ENCODE measurements around the gene CYSTM1. TPM values are rescaled to one million over a fixed set of nuclear protein-coding genes. Genes with fewer than 3 reads are reported as not detected.
A peak's percentile ranks its signal among the peaks of the same experiment; 100 is the strongest.

Gene CYSTM1
- total RNA-seq, 1 donor from 2014 or later: 19.7 TPM

- DNase-seq (ENCODE audit: low read depth, low spot score): no peak
These were observed 57.7 kb downstream of the CYSTM1 start for GRCh38 chr5:140232731-140233130.

- DNase-seq (ENCODE audit: low read depth, low spot score): no peak
These were observed 59.5 kb downstream of the CYSTM1 start for GRCh38 chr5:140234377-140234989.

DNA sequence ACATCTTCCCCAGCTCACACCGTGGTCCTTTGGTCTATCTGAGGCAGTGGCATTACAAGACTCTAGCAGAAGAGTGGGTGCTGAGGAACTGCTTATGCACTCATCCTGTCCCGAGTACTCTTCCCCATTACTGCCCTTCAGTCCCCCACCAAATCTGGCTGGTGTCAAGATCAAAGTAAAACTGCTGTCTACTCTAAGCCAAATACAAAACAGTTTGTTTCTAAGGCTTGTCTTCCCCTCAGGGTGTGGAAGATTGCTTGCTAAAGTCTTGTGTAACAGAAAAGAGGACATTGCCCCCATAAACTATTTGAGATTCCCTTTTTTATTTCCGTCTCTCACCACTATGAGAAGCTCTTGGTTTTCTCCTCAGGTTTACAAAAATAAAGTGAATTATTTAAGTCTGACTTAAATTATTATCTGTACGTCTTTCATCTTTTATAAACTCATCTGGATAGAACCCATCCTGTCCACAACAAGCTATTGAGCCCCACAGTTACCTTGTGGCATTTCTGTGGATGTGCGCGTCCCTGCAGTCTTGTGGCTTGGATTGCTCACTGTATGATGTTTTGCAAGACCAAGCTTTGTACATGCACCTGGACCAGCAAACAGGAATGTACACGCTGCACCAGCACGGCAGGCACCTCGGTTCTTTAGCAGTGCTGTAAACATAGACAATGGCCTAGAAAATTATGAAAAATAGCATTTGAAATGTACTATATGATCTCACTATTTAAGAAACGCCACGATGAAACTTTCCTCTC lies 61.0 kb downstream of the CYSTM1 start:
- no peak for DNase-seq (ENCODE audit: low read depth, low spot score)

DNA sequence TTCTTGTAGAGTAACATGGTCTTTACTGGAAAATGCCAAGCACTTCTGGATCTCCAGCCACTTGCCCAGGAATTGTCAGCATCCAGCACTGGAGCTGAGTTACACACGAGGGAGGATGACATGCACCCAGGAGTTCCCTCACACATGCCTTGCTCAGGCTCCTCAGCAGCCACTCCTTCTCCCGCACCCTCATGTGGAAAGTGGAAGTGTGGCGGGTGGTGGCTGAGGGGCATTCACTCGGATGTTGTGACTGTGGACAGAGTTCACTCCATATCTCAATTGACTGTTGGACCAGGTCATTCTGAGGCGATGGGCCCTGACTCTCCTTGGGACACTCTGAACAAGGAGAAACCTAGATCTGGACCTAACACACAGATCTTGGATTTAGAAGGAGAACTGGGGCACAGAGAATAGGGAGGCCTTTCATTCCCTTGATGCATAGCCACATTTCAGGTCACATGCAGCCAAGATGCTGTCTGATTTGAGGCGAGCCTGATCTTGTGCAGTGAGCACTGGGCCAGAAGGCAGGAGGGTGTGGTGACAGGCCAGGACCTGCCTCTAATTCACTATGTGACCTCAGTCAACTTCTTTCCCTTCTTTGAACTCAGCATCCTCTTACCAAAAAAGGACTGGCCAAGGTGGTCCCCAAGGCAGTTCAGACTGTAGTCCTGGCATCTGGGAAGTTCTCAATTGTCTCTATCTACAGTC lies 62.1 kb downstream of the CYSTM1 start:
- DNase-seq (ENCODE audit: low read depth, low spot score): no peak

DNA sequence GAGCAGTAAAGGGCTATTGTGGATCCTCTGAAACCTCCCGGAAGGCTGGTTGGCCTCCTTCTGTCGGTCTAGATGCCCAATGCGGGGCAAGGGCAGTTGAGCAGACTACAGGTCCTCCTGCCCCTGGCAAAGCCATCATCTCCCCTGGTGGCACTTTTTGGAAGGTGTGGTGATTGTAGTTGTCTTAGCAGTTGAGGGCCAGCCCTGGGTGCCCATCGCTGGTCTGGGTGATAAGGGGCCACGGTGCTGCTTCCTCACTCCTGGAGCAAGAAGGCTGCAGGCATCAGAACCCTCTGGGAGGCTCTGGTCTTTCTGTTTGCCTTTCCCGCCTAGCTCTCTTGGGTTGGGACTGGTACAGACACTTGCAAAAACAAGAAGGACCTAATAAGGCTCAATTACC lies 63.8 kb downstream of the CYSTM1 start:
- DNase-seq (ENCODE audit: low read depth, low spot score): no peak

DNA sequence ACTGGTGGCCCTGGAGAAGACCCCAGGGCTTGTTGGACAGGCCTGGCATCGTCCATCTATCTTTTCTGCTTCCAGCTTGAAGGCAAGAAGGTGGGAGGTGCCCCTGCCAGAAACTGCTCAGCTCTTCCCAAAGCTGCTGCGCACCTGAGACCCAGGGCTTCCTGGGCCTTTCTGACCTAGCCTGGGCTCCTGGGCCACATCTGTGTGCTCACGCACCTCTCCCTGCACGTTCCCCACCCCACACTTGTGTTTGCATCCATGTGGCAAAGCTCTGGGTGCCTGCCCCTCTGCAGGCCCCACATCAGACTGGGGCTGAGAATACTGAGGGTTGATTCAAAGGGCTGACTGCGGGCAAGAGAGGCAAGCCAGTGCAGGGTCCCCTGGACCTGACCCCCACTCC lies 64.5 kb downstream of the CYSTM1 start:
- no peak for DNase-seq (ENCODE audit: low read depth, low spot score)

DNA sequence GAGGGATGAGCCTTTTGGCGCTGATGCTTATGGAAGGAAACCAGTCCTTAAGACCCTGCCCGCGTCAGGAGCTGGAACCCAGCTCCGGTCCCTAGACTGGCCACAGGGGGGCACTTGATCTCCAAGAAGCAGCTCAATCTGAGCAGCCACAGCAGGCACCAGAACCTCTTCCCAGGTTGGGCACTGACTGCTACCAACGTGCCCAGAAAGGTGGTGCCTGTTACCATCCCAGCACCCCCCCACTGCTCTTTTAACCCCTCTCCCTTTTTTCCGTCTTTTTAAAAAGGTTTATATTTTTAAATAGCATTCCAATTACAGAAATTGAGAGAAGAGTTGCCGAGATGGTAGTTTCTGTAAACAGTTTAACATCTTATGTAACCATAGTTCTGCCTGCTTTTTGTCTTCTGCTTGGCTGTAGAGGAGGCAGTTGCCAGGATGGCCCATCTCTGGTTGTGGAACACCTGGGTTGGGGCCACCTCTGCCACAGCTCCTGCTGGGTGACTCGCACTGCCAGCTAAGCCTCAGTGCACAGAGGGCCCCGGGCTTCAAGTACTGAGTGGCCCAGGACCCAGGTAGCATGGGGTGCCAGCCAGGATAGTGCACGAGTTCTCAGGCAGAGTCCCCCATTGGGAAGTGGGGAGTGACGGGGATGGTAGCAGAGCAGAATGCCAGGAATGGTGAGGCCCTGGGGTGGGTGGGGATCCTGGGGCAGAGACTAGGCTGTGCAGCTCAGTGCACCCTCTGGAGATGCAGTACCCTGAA lies 65.1 kb downstream of the CYSTM1 start:
- no peak for DNase-seq (ENCODE audit: low read depth, low spot score)

DNA sequence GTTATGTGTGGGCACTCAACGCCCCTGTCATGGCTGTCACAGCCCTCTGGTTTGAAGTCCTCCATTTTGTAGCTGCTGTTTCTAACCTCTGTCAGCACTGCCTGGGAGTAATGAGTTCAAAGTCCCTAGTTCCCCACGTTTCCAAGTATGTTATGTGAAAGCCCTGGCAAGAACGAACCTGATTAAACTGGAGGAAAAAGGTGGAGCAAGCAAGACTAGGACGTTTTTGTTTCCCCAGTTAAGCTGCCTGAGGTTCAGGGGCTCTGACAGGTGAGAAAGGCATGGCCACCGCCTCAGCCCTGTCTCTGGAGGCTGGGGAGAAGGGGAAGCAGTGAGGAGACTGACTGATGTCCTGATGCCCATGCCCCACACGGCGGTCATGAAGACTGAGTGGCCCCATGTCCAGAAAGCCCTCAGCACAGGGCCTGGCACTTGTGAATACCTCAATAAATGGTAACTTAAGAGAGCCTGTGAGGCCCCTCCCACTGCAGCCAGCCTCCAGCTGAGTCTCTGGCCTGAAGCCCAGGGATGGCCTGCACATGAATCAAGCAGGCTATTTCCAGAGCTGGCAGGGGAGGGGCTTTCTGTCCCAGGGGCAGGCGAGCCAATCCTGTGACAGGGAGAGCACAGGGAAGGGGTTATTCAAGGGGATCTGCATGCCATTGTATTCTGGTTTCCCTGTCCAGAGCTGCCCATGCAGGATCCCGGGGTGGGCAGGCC lies 66.2 kb downstream of the CYSTM1 start:
- DNase-seq (ENCODE audit: low read depth, low spot score): peak; percentile 74

DNA sequence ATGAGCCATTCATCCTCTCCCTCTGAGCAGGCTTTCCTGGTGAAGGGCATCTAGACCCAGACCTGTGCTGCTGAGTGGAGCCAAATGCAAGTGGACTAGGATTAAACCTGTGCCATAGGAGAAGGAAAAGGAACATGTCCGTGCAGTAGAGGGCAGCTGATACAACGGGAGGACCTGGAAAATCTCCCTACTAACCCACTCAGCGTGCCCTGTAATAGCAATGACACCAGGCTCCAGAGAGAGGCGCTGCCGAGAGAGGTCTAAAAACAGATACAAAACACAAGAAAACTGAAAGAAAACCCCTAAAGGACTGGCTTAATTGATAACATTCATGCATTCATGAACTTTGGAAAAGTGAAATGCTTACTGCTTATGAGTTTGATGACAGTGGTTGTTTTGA lies 67.1 kb downstream of the CYSTM1 start:
- no peak for DNase-seq (ENCODE audit: low read depth, low spot score)

DNA sequence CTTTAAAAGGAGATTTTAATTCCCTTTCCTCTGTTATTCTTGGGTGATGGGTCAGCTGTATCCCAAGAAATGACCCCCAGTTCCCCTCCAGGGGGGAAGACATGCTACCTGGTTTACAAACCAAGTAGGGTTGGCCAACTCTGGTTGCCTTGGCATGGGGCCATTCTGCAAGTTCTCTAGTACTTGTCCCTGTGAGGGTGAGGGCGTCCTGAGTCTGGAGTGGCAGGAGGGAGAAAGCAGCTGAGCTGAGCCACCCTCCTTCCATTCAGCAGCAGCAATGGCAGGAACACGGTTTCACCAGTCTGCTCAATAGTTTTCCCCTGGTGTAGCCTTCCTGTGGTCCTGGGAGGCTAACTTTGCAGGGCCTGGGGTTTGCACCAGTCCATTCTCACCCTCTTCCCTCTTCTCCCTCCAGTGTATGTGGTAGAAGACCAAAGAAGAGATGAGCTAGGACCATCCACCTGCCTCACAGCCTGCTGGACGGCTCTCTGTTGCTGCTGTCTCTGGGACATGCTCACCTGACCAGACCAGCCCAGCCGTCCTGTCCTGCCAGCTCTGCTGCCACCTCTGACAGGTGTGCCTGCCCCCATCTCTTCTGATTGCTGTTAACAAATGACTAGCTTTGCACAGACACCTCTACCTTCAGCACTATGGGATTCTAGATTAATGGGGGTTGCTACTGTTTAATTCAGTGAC lies 68.0 kb downstream of the CYSTM1 start:
- DNase-seq (ENCODE audit: low read depth, low spot score): no peak

GRCh38 chr5:140243706-140244250 lies 68.8 kb downstream of the CYSTM1 start:
- no peak for DNase-seq (ENCODE audit: low read depth, low spot score)

GRCh38 chr5:140244525-140245025 lies 69.6 kb downstream of the CYSTM1 start:
- peak; percentile 79 for DNase-seq (ENCODE audit: low read depth, low spot score)

DNA sequence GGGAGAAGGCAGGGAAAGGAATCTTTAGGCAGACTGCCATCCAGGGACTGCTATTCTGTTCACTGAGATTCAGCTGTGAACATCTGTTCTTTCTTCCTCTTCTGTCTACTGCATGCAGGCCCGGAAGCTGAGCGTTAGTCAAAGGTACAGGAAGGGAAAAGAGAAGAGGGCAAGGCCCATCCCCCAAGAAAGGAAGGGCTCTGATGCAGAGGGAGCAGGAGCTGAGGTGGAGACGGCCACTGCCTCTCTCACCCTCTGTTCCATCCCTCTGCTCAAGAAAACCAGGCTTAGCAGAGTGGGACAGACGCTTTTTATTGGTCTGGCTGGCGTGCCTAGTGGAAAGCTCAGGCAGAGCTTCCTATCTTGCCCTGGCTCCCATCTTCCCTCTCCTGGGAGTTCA lies 70.4 kb downstream of the CYSTM1 start:
- no peak for DNase-seq (ENCODE audit: low read depth, low spot score)

DNA sequence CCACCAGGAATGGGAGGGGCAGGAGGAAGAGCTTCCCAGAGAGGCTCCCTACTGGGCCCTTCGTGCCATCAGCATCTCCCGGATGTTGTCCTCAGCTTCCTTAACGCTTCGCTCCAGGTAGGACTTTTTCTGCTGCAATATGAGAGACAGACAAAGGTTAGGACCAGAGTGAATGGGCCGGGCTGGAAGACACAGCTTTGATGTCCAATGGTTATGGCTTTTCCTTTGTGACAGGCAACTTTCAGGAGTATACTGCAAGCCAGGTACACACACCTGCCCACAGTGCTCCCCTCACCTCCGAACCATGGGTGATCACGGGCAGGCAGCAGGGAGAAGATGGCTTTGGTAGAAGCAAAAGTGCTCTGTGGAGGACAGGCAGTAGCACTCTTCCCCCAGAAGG lies 70.9 kb downstream of the CYSTM1 start:
- no peak for DNase-seq (ENCODE audit: low read depth, low spot score)

DNA sequence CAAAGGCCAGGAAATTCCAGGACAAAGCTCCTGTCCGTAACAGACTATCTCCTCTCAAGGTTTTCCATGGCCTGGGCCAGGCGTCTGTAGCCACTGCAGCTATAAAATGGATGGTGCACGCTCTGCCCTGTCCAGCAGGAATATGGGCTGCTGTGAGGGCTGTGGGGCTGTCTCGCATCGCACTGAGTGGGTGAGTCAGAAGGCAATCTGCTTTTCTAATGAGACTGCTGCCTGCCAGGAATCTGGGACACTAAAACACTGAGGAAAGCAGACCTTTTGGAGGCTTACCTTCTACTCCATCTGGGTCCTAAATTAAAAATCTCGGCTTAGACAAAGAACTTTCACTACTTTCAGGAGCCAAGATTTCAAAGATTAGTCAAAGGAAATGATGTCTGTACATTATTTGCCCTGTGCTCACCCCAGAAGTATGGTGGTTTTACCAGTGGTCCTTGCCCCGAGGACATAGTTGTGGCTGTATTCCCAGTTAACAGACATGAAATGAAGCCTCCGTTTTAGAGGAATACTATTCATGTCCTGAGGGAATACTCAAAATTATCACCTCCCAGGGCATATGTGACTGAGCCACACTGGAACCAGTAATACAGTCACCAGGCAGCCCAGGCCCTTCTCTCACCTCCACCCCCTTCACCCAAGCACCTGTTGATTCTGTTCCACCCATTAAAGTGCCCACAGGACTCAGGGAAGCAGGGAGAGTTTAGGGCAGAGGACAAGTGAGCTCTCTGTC lies 71.6 kb downstream of the CYSTM1 start:
- peak; percentile 57 for DNase-seq (ENCODE audit: low read depth, low spot score)

DNA sequence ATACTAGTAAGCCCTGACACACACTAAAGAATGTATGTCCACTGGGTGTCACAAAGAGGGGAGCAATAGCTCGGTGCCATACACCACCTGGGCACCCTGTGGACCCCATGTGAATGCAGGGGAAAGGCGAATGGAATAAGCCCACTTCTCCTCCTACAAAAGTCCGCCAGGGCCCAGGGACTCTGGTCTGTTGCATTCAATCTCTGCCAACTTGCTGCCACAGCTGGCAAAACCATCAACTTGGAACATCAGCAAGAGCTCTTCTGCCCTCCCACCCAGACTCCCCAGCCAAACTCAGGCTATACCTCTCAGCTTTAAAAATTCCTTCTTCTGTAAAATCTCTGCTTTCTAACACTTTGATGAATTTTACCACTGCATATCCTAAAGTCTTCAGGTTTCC lies 73.4 kb downstream of the CYSTM1 start:
- DNase-seq (ENCODE audit: low read depth, low spot score): no peak

- no peak for DNase-seq (ENCODE audit: low read depth, low spot score)
These were observed 74.5 kb downstream of the CYSTM1 start for GRCh38 chr5:140249536-140249935.

DNA sequence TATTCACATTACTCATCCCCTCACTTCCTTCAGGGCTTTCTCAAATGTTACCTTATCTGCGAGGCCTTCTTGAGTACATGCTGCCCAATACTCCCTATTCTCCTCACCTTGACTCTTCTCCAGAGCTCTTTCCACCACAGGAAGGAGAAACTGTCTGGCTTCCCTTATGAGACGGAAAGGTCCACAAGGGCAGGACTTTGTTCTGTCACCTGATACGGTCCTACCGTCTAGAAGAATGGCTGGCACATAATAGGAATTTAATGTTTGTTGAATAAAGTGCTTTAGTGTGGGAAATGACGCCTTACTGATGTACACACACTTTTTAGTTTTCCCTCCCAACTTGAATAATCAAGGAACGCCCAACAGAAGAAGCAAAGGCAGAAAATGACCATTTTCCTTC lies 75.4 kb downstream of the CYSTM1 start:
- no peak for DNase-seq (ENCODE audit: low read depth, low spot score)

DNA sequence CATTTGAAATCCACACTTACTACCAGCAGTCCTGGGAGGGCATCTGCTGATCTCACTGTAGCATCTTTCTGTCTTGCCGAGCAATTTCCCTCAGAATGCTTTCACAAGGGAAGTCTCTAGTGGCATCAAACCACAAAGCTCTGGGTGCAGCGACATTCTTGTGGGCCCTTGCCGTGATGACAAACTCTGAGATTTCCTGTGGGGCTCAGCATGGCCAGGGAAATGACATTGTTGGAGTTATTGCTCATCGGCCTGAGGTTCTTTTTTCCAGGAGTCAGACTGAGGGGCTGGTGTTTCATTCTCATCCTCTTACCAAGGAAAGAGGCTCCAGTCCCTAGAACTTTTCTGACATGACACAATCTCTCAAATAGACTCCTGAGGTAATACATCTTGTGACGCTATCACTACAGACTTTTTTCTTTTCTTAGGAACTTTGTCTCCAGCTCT lies 76.6 kb downstream of the CYSTM1 start:
- DNase-seq (ENCODE audit: low read depth, low spot score): peak; percentile 67

All from pulmonary artery endothelial cell (primary cell).